ENCODE measurements around the gene FADS2. TPM values are rescaled to one million over a fixed set of nuclear protein-coding genes. Genes with fewer than 3 reads are reported as not detected.

The FADS2 gene
- total and polyA plus RNA-seq, 10 of the 15 experiments (the other 5 are each of a cell fraction or from before 2014, with no cell fraction given): 3.3 to 313 (median 149) TPM

GRCh38 chr11:61893981-61894380 is 65.9 kb downstream of the FADS2 start:
- no peak for DNase-seq (ENCODE audit: low read depth, low spot score)
- ATAC-seq: no peak
- Histone ChIP-seq H4K20me1 (ENCODE audit: control insufficient read depth, insufficient read depth) (no peaks in the 10 kb centered on the region), H3K4me2 (ENCODE audit: control insufficient read depth, insufficient read depth) (no peak overlapping the region), H3K36me3 (ENCODE audit: control insufficient read depth in 2 of 2, insufficient read depth in 2 of 2, low read length in 1 of 2) (no peaks in the 10 kb centered on the region), H3K27ac (ENCODE audit: control insufficient read depth, insufficient read depth) (no peak overlapping the region), H3K9me3 (replicated peaks; ENCODE audit: control insufficient read depth, insufficient read depth, low read length) (no peaks in the 10 kb centered on the region), H2AFZ (ENCODE audit: control insufficient read depth, low read depth, low read length) (no peak overlapping the region), H3K27me3 (replicated peaks in 1 of 2; ENCODE audit: control insufficient read depth in 2 of 2, insufficient read depth in 2 of 2, low read length in 1 of 2) (no peaks in the 10 kb centered on the region), H3K9ac (ENCODE audit: control insufficient read depth, insufficient read depth, low read length) (no peak overlapping the region), H3K4me3 (no peak overlapping the region), H3K79me2 (ENCODE audit: control insufficient read depth, insufficient read depth, low read length) (no peaks in the 10 kb centered on the region), H3K4me1 (ENCODE audit: control insufficient read depth, insufficient read depth, low read length) (peaks cover 7% of the 10 kb centered on the region)
- TF ChIP-seq SMAD5 (IDR thresholded peaks at IDR 0.05; ENCODE audit: low read depth) (no peak), WRNIP1 (IDR thresholded peaks at IDR 0.05; ENCODE audit: borderline replicate concordance, low read depth, low read length) (no peak), CEBPB (IDR thresholded peaks at IDR 0.05; ENCODE audit: borderline replicate concordance in 1 of 2, low read depth in 2 of 2, low read length in 2 of 2) (no peak), STAT3 (IDR thresholded peaks at IDR 0.05; ENCODE audit: low read depth, low read length) (no peak), ZNF207 (IDR thresholded peaks at IDR 0.05; ENCODE audit: borderline replicate concordance) (no peak), MTA3 (IDR thresholded peaks at IDR 0.05; ENCODE audit: borderline replicate concordance, low read length) (no peak), TAF1 (IDR thresholded peaks at IDR 0.05; ENCODE audit: borderline replicate concordance, low read depth, low read length) (no peak), ZNF687 (IDR thresholded peaks at IDR 0.05) (no peak), ETV6 (conservative IDR thresholded peaks at IDR 0.05 in 1 of 2, IDR thresholded peaks at IDR 0.05 in 1 of 2; ENCODE audit: borderline replicate concordance in 1 of 2, low read depth in 1 of 2) (no peak), EZH2 (IDR thresholded peaks at IDR 0.05; ENCODE audit: borderline replicate concordance, control insufficient read depth, low read depth, low read length) (no peak), CUX1 (IDR thresholded peaks at IDR 0.05; ENCODE audit: insufficient replicate concordance, low read depth, low read length) (no peak), RELA (IDR thresholded peaks at IDR 0.05; ENCODE audit: borderline replicate concordance, partially characterized antibody) (no peak), TCF7 (IDR thresholded peaks at IDR 0.05; ENCODE audit: borderline replicate concordance) (no peak), TARDBP (IDR thresholded peaks at IDR 0.05; ENCODE audit: borderline replicate concordance) (no peak)
- intact Hi-C loops (cut with micrococcal nuclease; ENCODE audit: unreplicated experiment) (loop anchor here (1.0 kb wide), 1 partner anchor 97 kb away; no protein-coding TSS in a partner anchor), in situ Hi-C loops (cut with MboI) (no loop called here)
- SMC1A ChIA-PET (ENCODE audit: uncharacterized antibody, unreplicated experiment): no interaction called here
- POLR2A ChIA-PET: no interaction called here
- WGBS (ENCODE audit: insufficient coverage, insufficient replicate concordance, low lambda C conversion rate, missing lambda C conversion rate): 53% methylated on average over 5 of the region's 5 CpGs
- no TSS peak for BruUV-seq (replicated peaks)
- CTCF ChIA-PET: interaction anchor here (2.7 kb wide), 1 partner anchor 97 kb away, joined by 18 read pairs; no protein-coding TSS in a partner anchor
- RAD21 ChIA-PET (ENCODE audit: unreplicated experiment): interaction anchor here (0.7 to 2.6 kb wide), 3 partner anchors 54 to 188 kb away, joined by 3 to 8 read pairs (median 3); no protein-coding TSS in a partner anchor
- FAIRE-seq: no peak

Data from GM12878 (cell line).